ENCODE results near the gene SMYD3. TPM values are rescaled to one million over a fixed set of nuclear protein-coding genes. Genes with fewer than 3 reads are reported as not detected.

SMYD3 gene
- total RNA-seq, 3 donors from 2014 or later (not counting 1 experiment from before 2014, with no cell fraction given): 43.6 to 48.0 (median 46.1) TPM

GRCh38 chr1:246397046-246397445, 110.0 kb downstream of the SMYD3 start:
- Histone ChIP-seq H3K4me1 (ENCODE audit: control insufficient read depth, insufficient read depth, low read length) (no peaks in the 10 kb centered on the region), H3K36me3 (ENCODE audit: control insufficient read depth, insufficient read depth, low read length) (no peaks in the 10 kb centered on the region), H3K4me3 (ENCODE audit: low read length) (no peak overlapping the region), H3K27me3 (ENCODE audit: control insufficient read depth, insufficient read depth, low read length) (no peaks in the 10 kb centered on the region), H3K9me3 (ENCODE audit: control insufficient read depth, insufficient read depth, low read length) (no peaks in the 10 kb centered on the region), H3K27ac (ENCODE audit: low read length) (no peak overlapping the region)
- no peak for ATAC-seq
- Mint-ChIP-seq H3K4me3 (no peak overlapping the region), H3K36me3 (no peaks in the 10 kb centered on the region), H3K27me3 (ENCODE audit: low read depth in 2 of 2) (no peaks in the 10 kb centered on the region), H3K4me1 (peaks cover 19 to 20% of the 10 kb centered on the region in 2 donors), H3K9me3 (no peaks in the 10 kb centered on the region), H3K27ac (no peak overlapping the region)
- intact Hi-C loops (cut with micrococcal nuclease): no loop called here
- DNase-seq: no peak
- TF ChIP-seq CTCF (IDR thresholded peaks at IDR 0.05): no peak
- 99% methylated on average over 5 of the region's 5 CpGs for WGBS (ENCODE audit: insufficient coverage)

DNA sequence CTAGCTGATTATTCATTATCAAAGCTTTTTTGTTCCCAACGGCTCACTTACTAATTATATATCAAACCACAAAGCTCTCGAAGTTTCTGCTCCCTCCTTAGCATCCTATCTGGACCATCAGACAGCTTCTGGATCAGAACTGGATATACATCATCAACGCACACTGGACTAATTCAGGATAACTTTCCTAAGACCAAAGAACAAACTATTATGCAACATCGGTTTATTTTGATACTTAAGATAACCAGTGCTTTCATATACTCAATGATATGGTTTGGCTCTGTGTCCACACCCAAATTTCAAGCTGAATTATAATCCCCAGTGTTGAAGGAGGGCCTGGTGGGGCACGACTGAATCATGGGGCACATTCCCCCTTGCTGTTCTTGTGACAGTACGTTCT, 110.8 kb downstream of the SMYD3 start:
- peaks cover 19 to 20% of the 10 kb centered on the region in 2 donors for H3K4me1 Mint-ChIP-seq
- Histone ChIP-seq H3K9me3 (ENCODE audit: control insufficient read depth, insufficient read depth, low read length) (no peaks in the 10 kb centered on the region), H3K4me1 (ENCODE audit: control insufficient read depth, insufficient read depth, low read length) (no peaks in the 10 kb centered on the region), H3K4me3 (ENCODE audit: low read length) (no peak overlapping the region), H3K27ac (ENCODE audit: low read length) (no peak overlapping the region), H3K27me3 (ENCODE audit: control insufficient read depth, insufficient read depth, low read length) (no peaks in the 10 kb centered on the region), H3K36me3 (ENCODE audit: control insufficient read depth, insufficient read depth, low read length) (no peaks in the 10 kb centered on the region)
- no peak for TF ChIP-seq CTCF (IDR thresholded peaks at IDR 0.05)
- no peak for DNase-seq
- no peak overlapping the region for H3K4me3 Mint-ChIP-seq
- no peaks in the 10 kb centered on the region for H3K27me3 Mint-ChIP-seq (ENCODE audit: low read depth in 2 of 2)
- intact Hi-C loops (cut with micrococcal nuclease): no loop called here
- no peaks in the 10 kb centered on the region for H3K36me3 Mint-ChIP-seq
- peaks cover 0 to 3% of the 10 kb centered on the region in 2 donors for H3K9me3 Mint-ChIP-seq
- WGBS (ENCODE audit: insufficient coverage): 95% methylated on average over 6 of the region's 6 CpGs
- ATAC-seq: no peak
- H3K27ac Mint-ChIP-seq: no peak overlapping the region

DNA sequence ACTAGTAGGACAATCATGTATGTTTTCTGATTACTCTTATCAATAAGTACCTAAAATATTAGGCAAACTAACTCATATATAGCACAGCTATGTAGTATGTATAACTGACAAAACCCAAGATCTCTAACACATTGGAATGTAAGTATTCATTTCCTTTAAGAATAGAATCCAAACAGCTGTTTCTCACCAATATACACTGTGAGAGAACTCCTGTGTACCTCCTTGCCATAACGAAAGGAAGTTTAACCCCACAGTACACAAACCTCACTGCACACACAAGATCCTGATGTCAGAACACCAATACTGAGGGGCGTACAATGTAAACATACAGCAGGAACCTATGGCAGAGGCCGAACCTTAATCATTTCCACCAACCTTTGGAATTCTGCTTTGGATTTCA, 113.0 kb downstream of the SMYD3 start:
- peaks cover 9% of the 10 kb centered on the region for H3K36me3 Mint-ChIP-seq
- Histone ChIP-seq H3K4me3 (ENCODE audit: low read length) (no peak overlapping the region), H3K9me3 (ENCODE audit: control insufficient read depth, insufficient read depth, low read length) (peaks cover 3% of the 10 kb centered on the region), H3K4me1 (ENCODE audit: control insufficient read depth, insufficient read depth, low read length) (no peaks in the 10 kb centered on the region), H3K27me3 (ENCODE audit: control insufficient read depth, insufficient read depth, low read length) (no peaks in the 10 kb centered on the region), H3K27ac (ENCODE audit: low read length) (no peak overlapping the region), H3K36me3 (ENCODE audit: control insufficient read depth, insufficient read depth, low read length) (no peaks in the 10 kb centered on the region)
- peaks cover 4 to 11% of the 10 kb centered on the region in 2 donors for H3K9me3 Mint-ChIP-seq
- no peaks in the 10 kb centered on the region for H3K27me3 Mint-ChIP-seq (ENCODE audit: low read depth in 2 of 2)
- no peak overlapping the region for H3K27ac Mint-ChIP-seq
- intact Hi-C loops (cut with micrococcal nuclease): no loop called here
- ATAC-seq (no peak), DNase-seq (no peak)
- no peak overlapping the region for H3K4me3 Mint-ChIP-seq
- peaks cover 20 to 23% of the 10 kb centered on the region in 2 donors for H3K4me1 Mint-ChIP-seq
- 54% methylated on average over 3 of the region's 3 CpGs for WGBS (ENCODE audit: insufficient coverage)
- TF ChIP-seq CTCF (IDR thresholded peaks at IDR 0.05): no peak

DNA sequence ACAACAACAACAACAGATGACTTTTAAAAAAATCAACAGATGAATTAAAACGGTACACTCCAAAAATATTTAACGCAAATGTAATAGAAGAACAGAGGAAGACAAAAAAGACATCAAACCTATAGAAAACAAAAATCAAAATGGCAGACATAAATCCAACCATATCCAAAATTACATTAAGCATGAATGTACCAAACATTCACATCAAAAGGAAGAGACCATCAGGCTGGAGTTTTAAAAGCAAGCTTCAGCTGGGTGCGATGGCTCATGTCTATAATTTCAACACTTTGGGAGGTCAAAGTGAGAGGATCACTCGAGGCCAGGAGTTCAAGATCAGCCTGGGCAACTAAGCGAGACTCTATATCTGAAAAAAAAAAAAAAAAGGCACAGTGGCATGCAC, 116.2 kb downstream of the SMYD3 start:
- H3K27ac Mint-ChIP-seq: no peak overlapping the region
- ATAC-seq: no peak
- Histone ChIP-seq H3K9me3 (ENCODE audit: control insufficient read depth, insufficient read depth, low read length) (peaks cover 3% of the 10 kb centered on the region), H3K4me3 (ENCODE audit: low read length) (no peak overlapping the region), H3K27me3 (ENCODE audit: control insufficient read depth, insufficient read depth, low read length) (no peaks in the 10 kb centered on the region), H3K36me3 (ENCODE audit: control insufficient read depth, insufficient read depth, low read length) (no peaks in the 10 kb centered on the region), H3K27ac (ENCODE audit: low read length) (no peak overlapping the region), H3K4me1 (ENCODE audit: control insufficient read depth, insufficient read depth, low read length) (no peaks in the 10 kb centered on the region)
- H3K36me3 Mint-ChIP-seq: peaks cover 9% of the 10 kb centered on the region
- H3K4me3 Mint-ChIP-seq: no peak overlapping the region
- H3K27me3 Mint-ChIP-seq (ENCODE audit: low read depth in 2 of 2): no peaks in the 10 kb centered on the region
- no peak for TF ChIP-seq CTCF (IDR thresholded peaks at IDR 0.05)
- intact Hi-C loops (cut with micrococcal nuclease): no loop called here
- H3K9me3 Mint-ChIP-seq: peaks cover 4 to 11% of the 10 kb centered on the region in 2 donors
- 100% methylated on average over 5 of the region's 5 CpGs for WGBS (ENCODE audit: insufficient coverage)
- H3K4me1 Mint-ChIP-seq: peaks cover 20 to 23% of the 10 kb centered on the region in 2 donors
- no peak for DNase-seq

Data from natural killer cell (primary cell).